DOHH2 (cell line): Measurements from ENCODE around the gene FARP2.
"Not testable (repeated sequence)": the region's sequence is repeated elsewhere in the genome, so short reads cannot be mapped to it uniquely, and the experiment has no call there.

Experiments used
- H3F3A ChIP-seq: fragments of 200-600 bp; sonication (generic), shearing (Covaris generic); 2 replicates; pipeline ENCODE4 v1.6.0; 2016; ENCODE audit warnings: antibody characterized with exemption, mild to moderate bottlenecking; ENCODE audit not compliant: control insufficient read depth, insufficient read depth
- H3K27ac ChIP-seq: fragments of 200-600 bp; sonication (generic); 2 replicates; pipeline ENCODE4 v1.5.1; 2014; ENCODE audit warnings: low read depth, mild to moderate bottlenecking, low read length, moderate library complexity
- H3K27me3 ChIP-seq: fragments of 200-600 bp; sonication (generic); 2 replicates; pipeline ENCODE4 v1.6.1; 2014; ENCODE audit warnings: mild to moderate bottlenecking, low read length, mixed read lengths; ENCODE audit not compliant: control insufficient read depth
- H3K36me3 ChIP-seq: fragments of 200-600 bp; sonication (generic); 2 replicates; pipeline ENCODE4 v1.6.1; 2014; ENCODE audit warnings: mild to moderate bottlenecking, low read length, moderate library complexity, mixed read lengths; ENCODE audit not compliant: control insufficient read depth
- H3K4me1 ChIP-seq: fragments of 200-600 bp; sonication (generic); 2 replicates; pipeline ENCODE4 v1.6.1; 2014; ENCODE audit warnings: mild to moderate bottlenecking, low read length, mixed read lengths; ENCODE audit not compliant: control insufficient read depth
- H3K4me2 ChIP-seq: fragments of 200-600 bp; sonication (generic); 2 replicates; pipeline ENCODE4 v1.6.0; 2014; ENCODE audit warnings: mild to moderate bottlenecking, low read length, moderate library complexity
- H3K4me3 ChIP-seq: fragments of 200-600 bp; sonication (generic); 2 replicates; pipeline ENCODE4 v1.5.1; 2014; ENCODE audit warnings: mild to moderate bottlenecking, low read length, mixed read lengths
- H3K79me2 ChIP-seq: fragments of 200-600 bp; sonication (generic); 2 replicates; pipeline ENCODE4 v1.6.1; 2014; ENCODE audit warnings: mild to moderate bottlenecking, low read length, mixed read lengths; ENCODE audit not compliant: control insufficient read depth
- H3K9me2 ChIP-seq: fragments of 200-600 bp; sonication (generic); replicated peaks from 2 replicates; pipeline ENCODE4 v1.6.1; 2014; ENCODE audit warnings: mild to moderate bottlenecking, low read length, mixed read lengths; ENCODE audit not compliant: control insufficient read depth
- H3K9me3 ChIP-seq: fragments of 200-600 bp; sonication (generic); 2 replicates; pipeline ENCODE4 v1.6.1; 2014; ENCODE audit warnings: antibody characterized with exemption, low read length, mixed read lengths; ENCODE audit not compliant: control insufficient read depth, insufficient read depth
- H4K20me1 ChIP-seq: fragments of 200-600 bp; sonication (generic); 2 replicates; pipeline ENCODE4 v1.6.0; 2014; ENCODE audit warnings: low read depth, mild to moderate bottlenecking, antibody characterized with exemption, low read length, moderate library complexity; ENCODE audit not compliant: control insufficient read depth, insufficient read depth
- EZH2phosphoT487 ChIP-seq: fragments of 200-600 bp; sonication (generic); IDR thresholded peaks from 2 replicates; pipeline ENCODE4 v1.6.1; 2017; ENCODE audit warnings: borderline replicate concordance, mild to moderate bottlenecking, antibody characterized with exemption, low read length, moderate library complexity, mixed read lengths
- TF ChIP-seq, protein P1 (sequence below): fragments of 200-600 bp; sonication (generic); IDR thresholded peaks from one replicate; pipeline ENCODE4 v1.5.1; 2014; ENCODE audit warnings: antibody characterized with exemption, mild to moderate bottlenecking, low read depth, low read length; ENCODE audit not compliant: poor library complexity, severe bottlenecking

FARP2 gene

DNA sequence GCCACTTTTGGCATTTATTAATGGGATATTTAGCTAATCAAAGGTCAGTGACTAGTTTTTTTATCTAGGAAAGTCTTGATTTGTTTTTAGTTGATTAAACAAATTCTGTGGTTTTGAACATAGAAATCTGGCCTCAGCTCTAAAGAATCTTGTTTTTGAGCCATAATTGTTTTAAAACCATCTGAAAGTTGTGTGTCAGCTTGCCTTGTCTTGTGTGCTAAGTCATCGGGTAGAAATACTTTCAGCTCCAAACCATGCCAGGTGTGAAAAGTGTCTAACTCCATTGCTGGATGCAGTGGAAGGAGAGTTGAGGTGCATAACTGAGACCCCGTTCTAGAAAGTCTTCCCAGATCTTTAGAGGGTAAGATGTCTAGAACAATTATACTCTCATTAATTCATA is 22.7 kb downstream of the FARP2 start:
- peaks cover 54% of the 10 kb centered on the region for H3K36me3 ChIP-seq
- no peak overlapping the region for H3K4me3 ChIP-seq
- peaks cover 85% of the 10 kb centered on the region for H3K79me2 ChIP-seq

GRCh38 chr2:241379481-241380480 is 23.7 kb downstream of the FARP2 start:
- Histone ChIP-seq H3K27ac (no peak overlapping the region), H4K20me1 (no peaks in the 10 kb centered on the region; the same call in 1 of the 2 replicates), H3K4me3 (no peak overlapping the region), H3K4me2 (no peak overlapping the region), H3F3A (no peaks in the 10 kb centered on the region), H3K4me1 (peaks cover 40% of the 10 kb centered on the region), H3K27me3 (no peaks in the 10 kb centered on the region), H3K79me2 (peaks cover 84% of the 10 kb centered on the region), H3K9me3 (no peaks in the 10 kb centered on the region), H3K36me3 (peaks cover 50% of the 10 kb centered on the region), H3K9me2 (no peaks in the 10 kb centered on the region)
- no peak for TF ChIP-seq EZH2phosphoT487
- TF ChIP-seq, protein P1, sequence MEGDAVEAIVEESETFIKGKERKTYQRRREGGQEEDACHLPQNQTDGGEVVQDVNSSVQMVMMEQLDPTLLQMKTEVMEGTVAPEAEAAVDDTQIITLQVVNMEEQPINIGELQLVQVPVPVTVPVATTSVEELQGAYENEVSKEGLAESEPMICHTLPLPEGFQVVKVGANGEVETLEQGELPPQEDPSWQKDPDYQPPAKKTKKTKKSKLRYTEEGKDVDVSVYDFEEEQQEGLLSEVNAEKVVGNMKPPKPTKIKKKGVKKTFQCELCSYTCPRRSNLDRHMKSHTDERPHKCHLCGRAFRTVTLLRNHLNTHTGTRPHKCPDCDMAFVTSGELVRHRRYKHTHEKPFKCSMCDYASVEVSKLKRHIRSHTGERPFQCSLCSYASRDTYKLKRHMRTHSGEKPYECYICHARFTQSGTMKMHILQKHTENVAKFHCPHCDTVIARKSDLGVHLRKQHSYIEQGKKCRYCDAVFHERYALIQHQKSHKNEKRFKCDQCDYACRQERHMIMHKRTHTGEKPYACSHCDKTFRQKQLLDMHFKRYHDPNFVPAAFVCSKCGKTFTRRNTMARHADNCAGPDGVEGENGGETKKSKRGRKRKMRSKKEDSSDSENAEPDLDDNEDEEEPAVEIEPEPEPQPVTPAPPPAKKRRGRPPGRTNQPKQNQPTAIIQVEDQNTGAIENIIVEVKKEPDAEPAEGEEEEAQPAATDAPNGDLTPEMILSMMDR = no peak

More for the DNA sequence above, 22.7 kb downstream of the FARP2 start:
- Histone ChIP-seq H3K4me1 (peaks cover 49% of the 10 kb centered on the region), H3K27ac (no peak overlapping the region), H3K9me2 (no peaks in the 10 kb centered on the region), H3K27me3 (no peaks in the 10 kb centered on the region), H3F3A (peaks cover 6% of the 10 kb centered on the region), H4K20me1 (no peaks in the 10 kb centered on the region; the same call in 1 of the 2 replicates), H3K9me3 (no peaks in the 10 kb centered on the region), H3K4me2 (no peak overlapping the region)
- TF ChIP-seq, protein P1 = no peak
- no peak for TF ChIP-seq EZH2phosphoT487

- Histone ChIP-seq H3K4me3 (no peak overlapping the region), H4K20me1 (no peaks in the 10 kb centered on the region; the same call in 1 of the 2 replicates), H3K4me2 (no peak overlapping the region), H3K9me3 (no peaks in the 10 kb centered on the region), H3K27ac (no peak overlapping the region), H3K79me2 (peaks cover 76% of the 10 kb centered on the region), H3F3A (no peaks in the 10 kb centered on the region), H3K27me3 (no peaks in the 10 kb centered on the region), H3K36me3 (peaks cover 31% of the 10 kb centered on the region), H3K4me1 (peaks cover 22% of the 10 kb centered on the region), H3K9me2 (no peaks in the 10 kb centered on the region)
- TF ChIP-seq, protein P1 = no peak
- no peak for TF ChIP-seq EZH2phosphoT487
These were observed 25.8 kb downstream of the FARP2 start for GRCh38 chr2:241381872-241382271.

- not testable (repeated sequence) for H3K9me2 ChIP-seq, H4K20me1 ChIP-seq, H3K9me3 ChIP-seq, H3K27me3 ChIP-seq, H3K27ac ChIP-seq, H3F3A ChIP-seq, H3K4me2 ChIP-seq, H3K4me3 ChIP-seq
- peaks cover 30% of the 10 kb centered on the region for H3K4me1 ChIP-seq
- peaks cover 67% of the 10 kb centered on the region for H3K79me2 ChIP-seq
- H3K36me3 ChIP-seq = peaks cover 29% of the 10 kb centered on the region
These were observed 29.4 kb downstream of the FARP2 start for GRCh38 chr2:241385450-241385849.
